ENCODE measurements around the gene OLA1.
A peak's percentile ranks its signal among the peaks of the same experiment; 100 is the strongest.

The OLA1 gene

DNA sequence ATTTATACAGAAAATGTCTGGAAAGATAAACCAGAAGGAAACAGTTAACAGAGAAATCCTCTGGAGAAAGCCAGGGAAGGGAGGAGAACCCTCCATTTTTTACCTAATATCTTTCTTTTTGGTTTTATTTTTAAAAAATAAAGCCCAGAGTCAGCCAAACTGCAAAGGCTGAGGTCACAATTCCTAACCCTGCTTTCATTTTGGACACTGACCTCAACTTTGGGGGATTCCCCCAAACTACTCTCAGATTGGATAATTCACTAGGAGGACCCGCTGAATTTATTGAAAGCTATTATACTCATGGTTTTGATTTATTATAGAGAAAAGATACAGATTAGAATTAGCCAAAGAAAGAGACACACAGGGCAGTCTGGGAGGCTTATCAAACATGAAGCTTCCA is 189.9 kb downstream of the OLA1 start:
- DNase-seq: no peak

DNA sequence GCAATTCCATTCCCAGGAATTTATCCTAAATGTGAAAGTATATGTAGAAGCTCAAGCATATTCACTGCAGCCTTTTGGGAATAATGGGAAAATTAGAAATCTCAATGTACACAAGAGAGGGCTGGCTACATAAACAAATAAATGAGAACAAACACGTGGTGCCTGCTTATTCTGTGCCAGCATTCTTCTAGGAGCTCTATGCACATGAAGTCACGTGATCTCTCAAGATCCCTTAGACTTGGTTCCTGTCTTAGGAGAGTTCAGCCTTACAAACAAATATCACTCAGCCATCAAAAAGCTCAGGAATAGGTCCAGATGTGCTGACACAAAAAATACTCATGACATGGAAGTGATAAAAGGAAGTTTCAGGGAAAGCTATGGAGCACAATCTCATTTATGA is 190.3 kb downstream of the OLA1 start:
- no peak for DNase-seq

DNA sequence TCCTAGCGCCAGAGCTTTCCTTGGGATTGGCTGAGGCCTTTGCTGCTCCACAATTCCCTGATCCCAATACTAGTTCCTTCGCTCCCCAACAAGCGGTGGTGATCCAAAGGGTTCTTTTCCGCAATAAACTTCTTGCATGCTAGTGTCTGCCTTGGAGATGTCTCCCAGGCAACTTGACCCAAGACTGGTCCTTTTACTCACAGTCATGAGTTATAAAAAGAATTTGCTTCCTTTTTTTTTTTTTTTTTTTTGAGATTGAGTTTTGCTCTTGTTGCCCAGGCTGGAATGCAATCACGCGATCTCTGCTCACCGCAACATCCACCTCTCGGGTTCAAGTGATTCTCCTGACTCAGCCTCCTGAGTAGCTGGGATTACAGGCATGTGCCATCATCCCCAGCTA is 193.4 kb downstream of the OLA1 start:
- no peak for DNase-seq

- no peak for DNase-seq
Observed at GRCh38 chr2:174053355-174054151, 194.8 kb downstream of the OLA1 start.

GRCh38 chr2:174052584-174052976 is 195.8 kb downstream of the OLA1 start:
- no peak for DNase-seq

GRCh38 chr2:174051741-174052583 is 196.4 kb downstream of the OLA1 start:
- DNase-seq: peak; percentile 75

DNA sequence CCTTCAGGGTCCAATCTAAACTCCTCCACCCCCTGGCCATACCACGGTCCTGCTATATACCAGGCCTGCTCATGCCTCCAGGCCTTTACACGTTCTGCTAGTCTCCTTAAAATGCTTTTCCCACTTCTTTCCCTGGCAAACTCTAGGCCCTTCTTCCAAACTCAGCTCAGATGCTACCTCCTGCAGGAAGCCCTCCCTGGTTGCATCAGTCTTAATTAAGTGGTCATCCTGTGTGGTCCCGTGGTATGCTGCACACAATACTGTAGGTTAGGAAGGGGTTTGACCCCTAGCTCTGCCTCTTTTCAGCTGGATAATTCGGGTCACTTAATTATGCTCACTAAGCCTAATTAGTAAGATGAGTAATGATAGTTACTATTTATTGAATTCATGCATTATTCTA is 197.3 kb downstream of the OLA1 start:
- DNase-seq: no peak

DNA sequence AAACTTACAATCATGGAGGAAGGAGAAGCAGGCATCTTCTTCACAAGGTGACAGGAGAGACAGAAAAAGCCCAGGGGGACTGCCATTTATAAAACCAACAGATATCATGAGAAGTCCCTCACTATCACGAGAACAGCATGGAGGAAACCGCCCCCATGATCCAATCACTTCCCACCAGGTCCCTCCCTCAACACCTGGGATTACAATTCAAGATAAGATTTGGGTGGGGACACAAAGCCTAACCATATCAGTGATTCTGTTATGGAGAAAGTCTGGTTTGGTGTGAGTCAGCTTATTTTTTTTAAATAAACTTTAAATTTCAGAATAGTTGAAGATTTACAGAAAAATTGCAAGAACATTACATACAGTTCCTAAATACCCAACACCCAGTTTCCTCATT is 198.4 kb downstream of the OLA1 start:
- DNase-seq: no peak

DNA sequence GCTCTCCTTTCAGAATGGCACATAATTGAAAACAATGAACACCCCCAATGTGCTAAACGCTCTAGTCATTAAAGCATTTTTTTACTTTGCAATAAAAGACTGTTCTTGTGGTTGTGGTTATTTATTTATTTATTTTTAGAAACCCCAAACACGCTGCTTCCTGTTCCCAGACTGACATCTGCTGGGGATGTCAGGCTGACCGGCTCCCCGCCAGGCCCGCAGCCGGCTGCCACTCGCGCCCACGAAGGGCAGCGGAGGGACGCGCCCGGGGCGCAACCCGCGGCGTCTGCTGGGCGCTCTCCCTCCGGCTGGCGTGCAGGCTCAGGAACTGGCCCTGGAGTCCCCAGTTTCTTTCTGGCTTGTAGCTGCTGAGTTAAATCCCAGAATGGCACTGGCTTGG is 200.1 kb downstream of the OLA1 start:
- DNase-seq: no peak

- no peak for DNase-seq
Observed at GRCh38 chr2:174047746-174048145, 200.6 kb downstream of the OLA1 start.

GRCh38 chr2:174046172-174046571 is 202.2 kb downstream of the OLA1 start:
- DNase-seq: no peak

- no peak for DNase-seq
Observed at GRCh38 chr2:174044556-174044955, 203.8 kb downstream of the OLA1 start.

DNA sequence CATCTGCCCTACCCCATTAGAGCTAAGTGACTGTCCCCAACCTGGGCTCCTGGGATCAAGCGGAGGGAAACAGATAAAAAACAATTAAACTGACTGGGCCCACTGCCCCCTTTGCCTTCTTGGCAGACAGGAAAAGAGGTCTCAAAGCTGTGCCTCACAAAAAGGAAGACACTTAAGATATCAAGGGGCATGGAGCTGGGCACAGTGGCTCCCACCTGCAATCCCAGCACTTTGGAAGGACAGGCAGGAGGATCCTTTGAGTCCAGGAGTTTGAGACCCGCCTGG is 208.0 kb downstream of the OLA1 start:
- DNase-seq: no peak

DNA sequence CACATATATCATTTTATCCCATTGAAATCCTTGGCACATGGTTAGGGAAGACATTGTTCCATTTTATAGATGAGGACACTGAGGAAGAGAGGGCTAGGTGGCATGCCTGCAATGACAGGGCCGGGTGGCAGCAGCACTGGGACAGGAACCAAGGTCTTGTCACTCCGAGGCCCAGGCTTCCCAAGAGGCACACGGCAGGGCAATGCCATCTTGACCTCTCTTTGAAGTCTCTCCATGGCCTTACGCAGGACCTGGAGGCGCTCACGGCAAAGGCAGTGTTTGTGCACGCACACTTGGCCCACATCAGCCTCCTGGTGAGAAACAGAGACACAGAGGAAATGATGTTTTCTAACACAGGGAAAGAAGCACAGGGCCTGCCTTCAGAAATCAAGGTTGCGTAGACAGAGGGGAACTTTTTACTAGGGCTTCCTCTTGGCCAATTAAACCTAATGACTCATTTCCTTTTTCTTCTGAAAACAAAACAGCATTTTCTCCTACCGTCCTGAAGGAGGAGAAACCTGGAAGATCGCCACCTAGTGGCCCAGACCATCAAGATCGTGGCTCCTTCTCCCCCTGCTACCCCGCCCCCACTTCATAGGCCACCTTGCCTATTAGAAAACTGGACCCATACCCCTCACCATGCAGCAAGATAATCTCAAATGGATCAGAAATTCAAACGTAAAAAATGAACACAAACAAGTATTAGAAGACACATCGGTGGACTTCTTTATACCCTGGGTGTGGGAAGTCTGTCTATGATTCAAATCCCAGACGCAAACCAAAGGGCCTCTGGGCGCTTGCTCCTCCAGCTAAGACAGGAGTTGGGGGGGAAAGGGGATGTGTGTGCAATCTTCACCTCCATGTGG is 208.5 kb downstream of the OLA1 start:
- peak; percentile 94 for DNase-seq

- DNase-seq: no peak
Observed at GRCh38 chr2:174038462-174038861, 209.9 kb downstream of the OLA1 start.

GRCh38 chr2:174036825-174037224 is 211.5 kb downstream of the OLA1 start:
- no peak for DNase-seq

DNA sequence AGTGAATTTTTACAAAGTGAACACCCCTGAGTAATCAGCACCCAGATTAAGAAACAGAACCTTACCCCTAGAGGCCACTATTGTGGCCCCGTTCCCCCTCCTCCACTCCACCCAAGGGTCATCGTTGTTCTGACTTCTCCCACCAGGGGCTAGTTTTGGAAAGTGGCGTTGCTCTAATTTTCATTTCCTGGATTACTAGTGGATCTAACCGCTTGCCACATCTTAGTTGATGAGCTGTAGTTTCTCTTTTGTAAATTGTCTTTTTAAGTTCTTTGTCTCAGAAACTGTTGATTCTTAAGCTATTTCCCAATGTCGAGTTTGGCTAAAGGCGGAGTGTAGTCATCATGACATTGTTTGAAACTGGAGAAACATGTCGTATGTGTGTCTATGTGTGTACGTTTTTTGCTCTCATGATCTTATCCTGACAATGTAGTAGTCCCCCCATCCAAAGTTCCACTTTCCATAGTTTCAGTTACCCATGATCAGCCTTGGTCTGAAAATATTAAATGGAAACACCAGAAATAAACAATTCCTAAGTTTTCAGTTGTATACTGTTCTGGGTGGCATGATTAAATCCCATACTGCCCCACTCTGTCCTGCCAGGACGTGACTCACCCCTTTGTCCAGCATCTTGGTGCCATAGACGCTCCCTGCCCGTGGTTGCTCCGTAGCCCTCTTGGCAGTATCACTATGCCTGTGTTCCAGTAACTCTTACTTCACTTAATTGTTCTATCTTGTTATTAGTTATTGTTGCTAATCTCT is 212.2 kb downstream of the OLA1 start:
- DNase-seq: no peak

DNA sequence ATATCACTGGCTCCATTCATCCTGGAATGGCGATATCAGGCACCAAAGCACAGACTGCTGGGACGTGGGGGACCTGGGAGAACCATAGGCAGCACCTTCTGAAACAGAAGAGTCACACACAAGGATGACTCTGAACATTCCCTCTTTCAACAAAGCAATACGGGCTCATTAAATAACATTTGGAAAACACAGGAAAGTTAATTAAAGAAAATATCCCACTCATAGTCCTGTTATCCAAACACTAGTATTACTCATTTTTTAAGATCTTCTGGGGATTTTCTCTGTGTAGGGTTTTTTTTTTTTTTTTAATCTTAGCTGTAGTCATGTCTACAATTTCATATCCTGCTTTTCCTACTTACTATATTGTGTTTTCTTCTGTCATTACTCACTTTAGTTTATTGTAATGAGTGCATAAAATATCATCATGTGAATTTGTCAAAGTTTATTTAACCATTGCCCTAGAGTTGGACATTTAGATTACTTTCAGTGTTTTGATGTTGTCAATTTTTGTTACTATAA is 213.2 kb downstream of the OLA1 start:
- DNase-seq: peak; percentile 48

GRCh38 chr2:174033163-174033550 is 215.2 kb downstream of the OLA1 start:
- no peak for DNase-seq

- no peak for DNase-seq
Observed at GRCh38 chr2:174031226-174031625, 217.1 kb downstream of the OLA1 start.

GRCh38 chr2:174028935-174029334 is 219.4 kb downstream of the OLA1 start:
- DNase-seq: no peak

- no peak for DNase-seq
Observed at GRCh38 chr2:174027956-174028355, 220.4 kb downstream of the OLA1 start.

Measured in fibroblast of skin of right quadriceps (primary cell).